Measurements from ENCODE around the gene IL6R.

IL6R gene

GRCh38 chr1:154453574-154454352 is 48.6 kb downstream of the IL6R start:
- no peak for DNase-seq (ENCODE audit: low spot score)

GRCh38 chr1:154454386-154455120 is 49.4 kb downstream of the IL6R start:
- no peak for DNase-seq (ENCODE audit: low spot score)

DNA sequence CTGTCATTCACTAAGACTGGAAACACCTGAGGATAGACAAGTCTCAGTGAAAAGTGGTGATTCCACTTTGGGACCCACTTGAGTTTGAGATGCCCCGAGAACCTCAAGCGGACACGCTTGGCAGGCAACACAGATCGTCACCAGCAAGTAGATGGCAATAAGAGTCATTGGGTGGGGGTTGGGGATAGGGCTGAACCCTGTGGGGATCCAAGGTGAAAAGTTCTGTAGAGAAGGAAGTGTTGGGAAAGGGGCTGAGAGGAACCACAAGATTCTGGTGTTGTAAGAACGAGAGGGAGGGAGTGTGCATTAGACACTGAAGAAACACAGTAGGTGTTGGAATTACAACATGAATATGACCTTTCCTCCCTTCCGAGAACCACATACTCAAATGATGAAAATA is 51.5 kb downstream of the IL6R start:
- DNase-seq (ENCODE audit: low spot score), result no peak

DNA sequence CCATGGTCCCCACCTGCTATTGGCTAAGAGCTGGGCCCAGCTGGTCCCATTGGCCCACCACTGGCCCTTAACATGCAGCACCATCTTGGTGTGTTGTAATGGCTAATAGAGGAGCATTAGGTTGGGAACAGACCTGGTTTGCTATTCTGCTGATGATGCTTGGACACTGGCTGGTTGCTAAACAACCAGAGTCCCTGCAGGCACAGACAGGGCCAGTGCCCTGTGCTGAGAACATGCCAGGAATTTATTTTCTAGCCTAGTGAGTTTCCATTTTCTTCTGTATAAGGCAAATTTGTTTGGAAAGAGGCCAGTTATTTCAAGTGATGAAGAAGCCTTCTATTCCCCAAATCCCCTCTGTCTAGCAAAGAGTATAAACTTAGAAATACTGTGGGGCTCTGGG is 53.9 kb downstream of the IL6R start:
- no peak for DNase-seq (ENCODE audit: low spot score)

DNA sequence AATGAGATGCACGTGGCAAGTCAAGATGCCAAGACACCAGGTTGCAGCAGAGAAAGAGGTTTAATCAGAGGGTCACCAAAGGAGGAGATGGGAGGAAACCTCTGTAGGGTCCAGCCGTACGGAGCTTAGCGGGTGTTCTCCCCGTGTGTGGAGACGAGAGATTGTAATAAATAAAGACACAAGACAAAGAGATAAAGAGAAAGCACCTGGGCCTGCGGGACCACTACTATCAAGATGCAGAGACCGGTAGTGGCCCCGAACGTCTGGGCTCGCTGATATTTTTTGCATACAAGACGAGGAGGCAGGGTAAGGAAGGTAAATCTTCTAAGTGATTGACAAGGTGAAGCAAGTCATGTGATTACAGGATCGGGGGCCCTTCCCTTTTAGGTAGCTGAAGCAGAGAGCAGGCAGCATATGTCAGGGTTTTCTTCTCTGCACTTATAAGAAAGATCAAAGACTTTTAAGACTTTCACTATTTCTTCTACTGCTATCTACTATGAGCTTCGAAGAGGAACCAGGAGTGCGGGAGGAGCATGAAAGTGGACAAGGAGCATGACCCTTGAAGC is 55.6 kb downstream of the IL6R start:
- no peak for DNase-seq (ENCODE audit: low spot score)

- DNase-seq (ENCODE audit: low spot score), result no peak
Observed at GRCh38 chr1:154463512-154463990, 58.4 kb downstream of the IL6R start.

DNA sequence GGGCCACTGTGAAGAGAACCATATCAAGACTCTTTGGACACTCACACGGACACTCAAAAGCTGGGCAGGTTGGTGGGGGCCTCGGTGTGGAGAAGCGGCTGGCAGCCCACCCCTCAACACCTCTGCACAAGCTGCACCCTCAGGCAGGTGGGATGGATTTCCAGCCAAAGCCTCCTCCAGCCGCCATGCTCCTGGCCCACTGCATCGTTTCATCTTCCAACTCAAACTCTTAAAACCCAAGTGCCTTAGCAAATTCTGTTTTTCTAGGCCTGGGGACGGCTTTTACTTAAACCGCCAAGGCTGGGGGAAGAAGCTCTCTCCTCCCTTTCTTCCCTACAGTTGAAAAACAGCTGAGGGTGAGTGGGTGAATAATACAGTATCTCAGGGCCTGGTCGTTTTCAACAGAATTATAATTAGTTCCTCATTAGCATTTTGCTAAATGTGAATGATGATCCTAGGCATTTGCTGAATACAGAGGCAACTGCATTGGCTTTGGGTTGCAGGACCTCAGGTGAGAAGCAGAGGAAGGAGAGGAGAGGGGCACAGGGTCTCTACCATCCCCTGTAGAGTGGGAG is 60.6 kb downstream of the IL6R start:
- no peak for DNase-seq (ENCODE audit: low spot score)

DNA sequence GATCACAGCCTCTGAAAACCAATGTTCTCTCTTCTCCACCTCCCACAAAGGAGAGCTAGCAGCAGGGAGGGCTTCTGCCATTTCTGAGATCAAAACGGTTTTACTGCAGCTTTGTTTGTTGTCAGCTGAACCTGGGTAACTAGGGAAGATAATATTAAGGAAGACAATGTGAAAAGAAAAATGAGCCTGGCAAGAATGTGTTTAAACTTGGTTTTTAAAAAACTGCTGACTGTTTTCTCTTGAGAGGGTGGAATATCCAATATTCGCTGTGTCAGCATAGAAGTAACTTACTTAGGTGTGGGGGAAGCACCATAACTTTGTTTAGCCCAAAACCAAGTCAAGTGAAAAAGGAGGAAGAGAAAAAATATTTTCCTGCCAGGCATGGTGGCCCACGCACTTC is 61.1 kb downstream of the IL6R start:
- DNase-seq (ENCODE audit: low spot score), result no peak

GRCh38 chr1:154466921-154467417 is 61.8 kb downstream of the IL6R start:
- no peak for DNase-seq (ENCODE audit: low spot score)

- no peak for DNase-seq (ENCODE audit: low spot score)
Observed at GRCh38 chr1:154467434-154468102, 62.4 kb downstream of the IL6R start.

- no peak for DNase-seq (ENCODE audit: low spot score)
Observed at GRCh38 chr1:154468535-154469250, 63.5 kb downstream of the IL6R start.

DNA sequence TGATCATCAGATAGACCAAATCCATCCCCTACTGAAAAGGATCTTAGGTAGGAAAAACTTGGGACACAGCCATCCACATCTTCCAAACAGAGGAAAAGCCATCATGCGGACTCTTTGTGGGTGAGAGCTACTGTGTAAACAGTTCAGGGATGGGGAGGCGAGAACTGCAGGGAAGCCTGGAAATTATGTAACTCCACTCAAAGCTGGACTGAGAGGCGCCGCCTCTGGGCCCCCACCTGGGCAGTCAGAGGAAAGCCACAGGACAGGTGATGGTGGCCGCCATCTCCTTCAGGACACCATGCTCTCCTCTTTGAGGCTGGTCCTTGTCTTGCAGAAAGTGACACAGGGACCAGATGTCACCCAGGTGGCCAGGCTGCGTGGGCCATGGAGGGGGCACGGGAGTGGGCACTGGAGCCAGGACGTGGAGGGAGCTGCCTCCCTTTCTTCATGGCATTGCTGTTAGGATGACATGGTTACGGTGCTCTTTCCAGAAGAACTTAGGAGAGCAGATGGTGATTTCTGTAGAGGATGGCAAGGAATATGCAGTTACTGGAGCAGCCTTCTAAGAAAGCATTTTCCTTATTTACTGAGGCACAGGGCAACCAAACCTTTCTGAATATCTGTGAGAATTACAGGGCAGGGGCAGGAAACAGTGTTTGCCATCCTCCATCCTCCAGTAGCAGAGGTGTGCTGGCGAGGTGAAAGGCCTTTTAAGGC is 64.9 kb downstream of the IL6R start:
- no peak for DNase-seq (ENCODE audit: low spot score)

- DNase-seq (ENCODE audit: low spot score), result no peak
Observed at GRCh38 chr1:154471304-154471703, 66.2 kb downstream of the IL6R start.

- DNase-seq (ENCODE audit: low spot score), result no peak
Observed at GRCh38 chr1:154474802-154475201, 69.7 kb downstream of the IL6R start.

- DNase-seq (ENCODE audit: low spot score), result no peak
Observed at GRCh38 chr1:154476791-154477190, 71.6 kb downstream of the IL6R start.

GRCh38 chr1:154478013-154478412 is 72.9 kb downstream of the IL6R start:
- no peak for DNase-seq (ENCODE audit: low spot score)

GRCh38 chr1:154478639-154479038 is 73.5 kb downstream of the IL6R start:
- no peak for DNase-seq (ENCODE audit: low spot score)

DNA sequence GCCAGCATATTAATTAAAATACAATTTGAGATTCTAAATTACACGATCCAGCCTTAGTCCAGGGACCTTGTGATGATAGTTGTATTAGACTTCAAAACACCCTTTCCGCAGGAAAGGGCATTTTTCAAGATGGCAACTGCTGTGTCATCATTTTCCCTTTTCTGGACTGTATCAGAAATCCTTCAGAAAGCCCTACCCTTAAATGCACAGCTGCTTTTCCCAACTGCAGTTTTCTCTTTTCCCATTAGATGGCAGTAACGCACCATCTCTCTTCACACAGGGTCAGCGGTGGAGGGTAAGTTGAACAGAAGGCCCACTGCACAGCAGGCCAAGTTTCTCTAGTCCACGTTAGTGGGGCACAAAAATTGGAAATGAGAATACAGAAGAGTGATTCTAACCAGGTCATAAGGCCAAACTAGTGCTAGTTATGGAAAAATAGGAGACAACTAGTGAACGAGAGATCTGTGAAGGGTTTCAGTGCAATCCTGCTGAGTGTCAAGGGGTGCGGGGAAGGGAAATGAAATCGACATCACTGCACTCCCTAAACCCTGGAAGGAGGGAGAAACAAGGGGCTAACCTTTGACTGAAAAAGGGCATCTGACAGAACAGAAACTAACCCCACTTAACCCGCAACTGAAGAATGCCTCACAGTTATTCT is 74.8 kb downstream of the IL6R start:
- peak; percentile 83 for DNase-seq (ENCODE audit: low spot score)

- no peak for DNase-seq (ENCODE audit: low spot score)
Observed at GRCh38 chr1:154481053-154481452, 75.9 kb downstream of the IL6R start.
